Kidney (tissue), 14 donors: ENCODE data around the gene PPP1R14D. TPM values are rescaled to one million over a fixed set of nuclear protein-coding genes. Genes with fewer than 3 reads are reported as not detected.
A peak's percentile ranks its signal among the peaks of the same experiment; 100 is the strongest.

Source experiments
- DNase-seq, 5 donors: peaks; one replicate each; pipeline ENCODE4 v3.0.0-alpha.2; 2013 to 2020
- FAIRE-seq: peaks from 2 replicates; lab custom pipeline; 2012; peaks lifted over from hg19 to GRCh38; lab: Jason Lieb, UNC
- H3K27ac ChIP-seq, 2 donors: one replicate each; pipeline ENCODE4 v1.7.0; 2013; ENCODE audit warnings: low read depth in 2 of 2, low read length in 2 of 2, inconsistent platforms in 1 of 2
- H3K27me3 ChIP-seq: one replicate; pipeline ENCODE4 v1.7.1; 2013; ENCODE audit warnings: low read length, inconsistent platforms; ENCODE audit not compliant: control insufficient read depth, insufficient read depth
- H3K36me3 ChIP-seq, 3 donors: one replicate each; pipeline versions ENCODE4 v1.7.0 to v1.7.1; 2013; ENCODE audit warnings: low read length in 3 of 3, control low read depth in 1 of 3, inconsistent platforms in 1 of 3; ENCODE audit not compliant: insufficient read depth in 3 of 3, control insufficient read depth in 2 of 3
- H3K4me1 ChIP-seq, 3 donors: one replicate each; pipeline versions ENCODE4 v1.7.0 to v1.7.1; 2013; ENCODE audit warnings: low read length in 3 of 3, inconsistent platforms in 1 of 3, low read depth in 1 of 3; ENCODE audit not compliant: control insufficient read depth in 2 of 3, insufficient read depth in 2 of 3
- H3K4me3 ChIP-seq, 3 donors: one replicate each; pipeline versions ENCODE4 v1.7.0 to v1.8.1; 2013; ENCODE audit warnings: low read length in 3 of 3, control low read depth in 1 of 3, inconsistent platforms in 1 of 3
- H3K9ac ChIP-seq, 3 donors: one replicate each; pipeline versions ENCODE4 v1.7.0 to v1.7.1; 2013; ENCODE audit warnings: low read length in 3 of 3, control low read depth in 1 of 3, inconsistent platforms in 1 of 3
- H3K9me3 ChIP-seq, 3 donors: one replicate each; pipeline versions ENCODE4 v1.7.0 to v1.7.1; 2013; ENCODE audit warnings: low read length in 3 of 3, control low read depth in 1 of 3, inconsistent platforms in 1 of 3; ENCODE audit not compliant: control insufficient read depth in 2 of 3, insufficient read depth in 1 of 3
- intact Hi-C: fragments of 100-400 bp; cut with DNase I; formaldehyde crosslinking; loops from one replicate; pipeline ENCODE4 v1.11.1; 2022
- polyA plus RNA-seq: library from polyadenylated mRNA; stranded (reverse); fragments of 350-450 nt; fragmentation: Illumina TruSeq; extraction: RNeasy Lipid Tissue Mini Kit (QIAGEN cat#74804); gene quantifications from one replicate; pipeline ENCODE4 v1.2.3, GENCODE V29; 2014; ENCODE audit warnings: low read depth, low replicate concordance; ENCODE audit not compliant: insufficient read depth
- total RNA-seq: library from RNA; stranded (reverse); fragmentation: NEBNext Ultra II Directional; extraction: Animal tissue kit (Norgen Biotek cat#: 25700); gene quantifications from one replicate; pipeline ENCODE4 v1.2.1, GENCODE V29; 2021
- TF ChIP-seq, protein P1 (sequence below): IDR thresholded peaks from 3 replicates; pipeline ENCODE4 v1.5.1; 2012; ENCODE audit warnings: mild to moderate bottlenecking, moderate library complexity, borderline replicate concordance; ENCODE audit not compliant: insufficient read depth; ENCODE audit errors: extremely low read depth
- donor health status: control.
- donor health status: control.
- donor health status: control.
- donor health status: control.
- donor health status: control.
- donor health status: DM: yes; HTN: yes; CAD: no.
- donor health status: Normal renal cell carcinoma (clear cell type).

PPP1R14D gene
- total and polyA plus RNA-seq, 2 donors from 2014 or later = 4.0 TPM; not detected in 1

DNA sequence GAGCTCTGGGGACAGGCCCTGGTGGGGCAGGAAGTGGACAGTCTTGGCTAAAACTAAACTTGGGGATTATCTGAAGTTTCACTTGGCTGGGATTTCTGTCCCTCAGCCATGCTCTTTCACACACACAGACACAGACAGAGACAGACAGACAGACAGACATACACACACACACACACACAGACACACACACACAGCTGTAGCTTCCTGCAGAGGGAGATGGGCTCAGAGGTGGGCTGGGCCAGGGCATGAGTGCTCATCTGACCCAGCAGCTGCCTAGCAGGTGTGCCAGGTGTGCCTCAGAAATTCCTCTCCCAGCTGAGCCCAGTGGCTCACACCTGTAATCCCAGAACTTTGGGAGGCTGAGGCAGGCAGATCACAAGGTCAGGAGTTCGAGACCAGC lies 42.2 kb upstream of the PPP1R14D start:
- DNase-seq = peak in 1 of 5 donors; percentile 29
- H3K4me3 ChIP-seq = no peak overlapping the region
- no peaks in the 10 kb centered on the region for H3K27me3 ChIP-seq
- TF ChIP-seq, protein P1, sequence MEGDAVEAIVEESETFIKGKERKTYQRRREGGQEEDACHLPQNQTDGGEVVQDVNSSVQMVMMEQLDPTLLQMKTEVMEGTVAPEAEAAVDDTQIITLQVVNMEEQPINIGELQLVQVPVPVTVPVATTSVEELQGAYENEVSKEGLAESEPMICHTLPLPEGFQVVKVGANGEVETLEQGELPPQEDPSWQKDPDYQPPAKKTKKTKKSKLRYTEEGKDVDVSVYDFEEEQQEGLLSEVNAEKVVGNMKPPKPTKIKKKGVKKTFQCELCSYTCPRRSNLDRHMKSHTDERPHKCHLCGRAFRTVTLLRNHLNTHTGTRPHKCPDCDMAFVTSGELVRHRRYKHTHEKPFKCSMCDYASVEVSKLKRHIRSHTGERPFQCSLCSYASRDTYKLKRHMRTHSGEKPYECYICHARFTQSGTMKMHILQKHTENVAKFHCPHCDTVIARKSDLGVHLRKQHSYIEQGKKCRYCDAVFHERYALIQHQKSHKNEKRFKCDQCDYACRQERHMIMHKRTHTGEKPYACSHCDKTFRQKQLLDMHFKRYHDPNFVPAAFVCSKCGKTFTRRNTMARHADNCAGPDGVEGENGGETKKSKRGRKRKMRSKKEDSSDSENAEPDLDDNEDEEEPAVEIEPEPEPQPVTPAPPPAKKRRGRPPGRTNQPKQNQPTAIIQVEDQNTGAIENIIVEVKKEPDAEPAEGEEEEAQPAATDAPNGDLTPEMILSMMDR = no peak
- no peak for FAIRE-seq
- peaks cover 0 to 10% (median 0%) of the 10 kb centered on the region in 3 donors for H3K4me1 ChIP-seq
- intact Hi-C loops = no loop called here
- no peak overlapping the region for H3K27ac ChIP-seq
- H3K9ac ChIP-seq = no peak overlapping the region
- H3K36me3 ChIP-seq = no peaks in the 10 kb centered on the region
- H3K9me3 ChIP-seq = no peaks in the 10 kb centered on the region

DNA sequence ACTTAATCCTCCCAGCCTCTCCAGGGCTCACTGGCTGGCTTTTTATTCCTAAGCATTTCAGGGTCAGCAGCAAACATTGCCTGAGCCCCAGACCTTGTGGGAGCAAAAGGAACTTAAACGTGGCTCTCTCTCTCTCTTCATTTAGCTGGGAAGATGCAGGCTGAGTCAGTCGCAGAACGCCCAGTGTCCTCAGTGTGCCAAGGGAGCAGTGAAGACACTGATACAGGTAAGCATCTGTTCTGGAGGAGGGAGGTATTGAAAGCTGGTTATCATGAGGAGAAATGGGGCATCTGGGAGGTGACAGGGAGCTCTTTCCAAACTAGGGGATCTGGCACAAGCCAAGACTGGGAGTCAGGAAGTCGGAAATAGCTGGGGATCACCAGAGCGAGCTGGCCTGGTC lies 41.2 kb upstream of the PPP1R14D start:
- Histone ChIP-seq H3K27me3 (no peaks in the 10 kb centered on the region), H3K9ac (no peak overlapping the region), H3K4me1 (peaks cover 0 to 10% (median 0%) of the 10 kb centered on the region in 3 donors), H3K36me3 (no peaks in the 10 kb centered on the region), H3K27ac (no peak overlapping the region), H3K4me3 (no peak overlapping the region), H3K9me3 (no peaks in the 10 kb centered on the region)
- DNase-seq = no peak
- intact Hi-C loops = no loop called here
- TF ChIP-seq, protein P1 = no peak
- no peak for FAIRE-seq

DNA sequence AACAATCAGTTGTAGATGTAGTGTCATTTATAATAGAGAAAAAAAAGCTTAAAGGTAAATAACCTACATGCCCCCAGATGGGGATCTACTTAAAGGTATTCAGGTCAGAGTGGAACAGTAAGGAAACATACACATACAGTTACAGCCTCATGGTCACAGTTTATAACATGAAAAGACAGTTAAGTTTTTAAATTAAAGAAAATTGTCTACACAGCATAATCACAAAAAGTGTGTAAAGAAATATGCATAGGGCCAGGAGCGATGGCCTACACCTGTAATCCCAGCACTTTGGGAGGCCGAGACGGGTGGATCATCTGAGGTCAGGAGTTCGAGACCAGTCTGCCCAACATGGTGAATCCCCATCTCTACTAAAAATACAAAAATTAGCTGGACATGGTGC lies 38.7 kb upstream of the PPP1R14D start:
- no peak for FAIRE-seq

More for the DNA sequence above, 38.7 kb upstream of the PPP1R14D start:
- DNase-seq = peak in 1 of 5 donors; percentile 8
- TF ChIP-seq, protein P1 = no peak
- no peak overlapping the region for H3K4me3 ChIP-seq
- no peak overlapping the region for H3K9ac ChIP-seq
- no peaks in the 10 kb centered on the region for H3K9me3 ChIP-seq
- intact Hi-C loops = no loop called here
- no peak overlapping the region for H3K27ac ChIP-seq
- H3K36me3 ChIP-seq = no peaks in the 10 kb centered on the region
- peaks cover 0 to 8% (median 0%) of the 10 kb centered on the region in 3 donors for H3K4me1 ChIP-seq
- H3K27me3 ChIP-seq = no peaks in the 10 kb centered on the region
